WERI-Rb-1 (cell line): Measurements from ENCODE around the gene NAA16.
"Not testable (repeated sequence)": the region's sequence is repeated elsewhere in the genome, so short reads cannot be mapped to it uniquely, and the experiment has no call there.

ENCODE experiments used
- DNase-seq: peaks from one replicate; pipeline ENCODE4 v3.0.0-alpha.2; 2020
- H3K27ac ChIP-seq: fragments of 250-450 bp; sonication (Bioruptor Pico); 2 replicates; pipeline ENCODE4 v1.5.1; 2020; ENCODE audit warnings: mild to moderate bottlenecking, moderate library complexity
- H3K27me3 ChIP-seq: fragments of 250-450 bp; sonication (Bioruptor Pico); 2 replicates; pipeline ENCODE4 v1.5.1; 2021; ENCODE audit warnings: mild to moderate bottlenecking, low read depth, moderate library complexity; ENCODE audit not compliant: insufficient read depth, severe bottlenecking
- H3K36me3 ChIP-seq: fragments of 250-450 bp; sonication (Bioruptor Pico); 2 replicates; pipeline ENCODE4 v1.5.1; 2020; ENCODE audit warnings: mild to moderate bottlenecking, moderate library complexity
- H3K4me3 ChIP-seq: 2 replicates; pipeline ENCODE4 v1.5.1; 2011; ENCODE audit warnings: low read depth, mild to moderate bottlenecking, control low read depth, low read length
- H3K9me3 ChIP-seq: fragments of 250-450 bp; sonication (Bioruptor Pico); 2 replicates; pipeline ENCODE4 v1.5.1; 2021; ENCODE audit warnings: mild to moderate bottlenecking, moderate library complexity; ENCODE audit not compliant: severe bottlenecking
- TF ChIP-seq, protein P1 (sequence below): IDR thresholded peaks from 2 replicates; pipeline ENCODE4 v1.5.1; 2011; ENCODE audit warnings: low read depth, mild to moderate bottlenecking, control low read depth, inconsistent platforms, low read length

NAA16 gene

DNA sequence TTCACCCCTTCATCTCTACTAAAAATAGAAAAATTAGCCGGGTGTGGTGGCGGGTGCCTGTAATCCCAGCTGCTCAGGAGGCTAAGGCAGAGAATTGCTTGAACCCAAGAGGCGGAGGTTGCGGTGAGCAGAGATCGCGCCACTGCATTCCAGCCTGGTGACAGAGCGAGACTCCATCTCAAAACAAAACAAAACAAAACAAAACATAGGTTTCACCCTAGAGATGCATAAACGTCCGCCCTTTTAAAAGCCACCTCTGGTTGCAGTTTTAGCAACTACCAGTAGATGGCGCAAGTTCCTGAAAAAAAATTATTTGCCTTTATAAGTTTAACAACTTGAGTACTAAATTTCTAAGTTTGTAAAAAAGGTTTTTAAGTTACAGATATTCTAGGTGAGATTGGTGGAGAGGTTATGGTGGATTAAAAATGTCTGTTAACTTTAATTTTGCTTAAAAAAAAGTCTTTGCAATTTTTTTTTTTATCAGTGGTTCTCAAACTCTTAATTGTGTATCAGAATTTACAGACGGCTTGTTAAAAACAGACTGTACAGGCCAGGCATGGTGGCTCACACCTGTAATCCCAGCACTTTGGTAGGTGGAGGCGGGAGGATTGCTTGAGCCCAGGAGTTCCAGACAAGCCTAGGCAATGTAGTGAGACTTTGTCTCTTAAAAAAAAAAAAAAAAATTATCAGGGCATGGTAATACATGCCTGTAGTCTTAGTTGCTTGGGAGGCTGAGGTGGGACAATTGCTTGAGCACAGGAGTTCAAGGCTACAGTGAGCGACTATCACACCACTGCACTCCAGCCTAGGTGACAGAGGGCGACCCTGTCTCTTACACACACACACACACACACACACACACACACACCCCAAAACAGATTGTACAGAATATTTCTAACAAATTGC, 42.1 kb downstream of the NAA16 start:
- Histone ChIP-seq H3K27ac (no peak overlapping the region), H3K9me3 (no peaks in the 10 kb centered on the region), H3K4me3 (no peak overlapping the region), H3K27me3 (no peaks in the 10 kb centered on the region), H3K36me3 (no peaks in the 10 kb centered on the region)
- TF ChIP-seq, protein P1, sequence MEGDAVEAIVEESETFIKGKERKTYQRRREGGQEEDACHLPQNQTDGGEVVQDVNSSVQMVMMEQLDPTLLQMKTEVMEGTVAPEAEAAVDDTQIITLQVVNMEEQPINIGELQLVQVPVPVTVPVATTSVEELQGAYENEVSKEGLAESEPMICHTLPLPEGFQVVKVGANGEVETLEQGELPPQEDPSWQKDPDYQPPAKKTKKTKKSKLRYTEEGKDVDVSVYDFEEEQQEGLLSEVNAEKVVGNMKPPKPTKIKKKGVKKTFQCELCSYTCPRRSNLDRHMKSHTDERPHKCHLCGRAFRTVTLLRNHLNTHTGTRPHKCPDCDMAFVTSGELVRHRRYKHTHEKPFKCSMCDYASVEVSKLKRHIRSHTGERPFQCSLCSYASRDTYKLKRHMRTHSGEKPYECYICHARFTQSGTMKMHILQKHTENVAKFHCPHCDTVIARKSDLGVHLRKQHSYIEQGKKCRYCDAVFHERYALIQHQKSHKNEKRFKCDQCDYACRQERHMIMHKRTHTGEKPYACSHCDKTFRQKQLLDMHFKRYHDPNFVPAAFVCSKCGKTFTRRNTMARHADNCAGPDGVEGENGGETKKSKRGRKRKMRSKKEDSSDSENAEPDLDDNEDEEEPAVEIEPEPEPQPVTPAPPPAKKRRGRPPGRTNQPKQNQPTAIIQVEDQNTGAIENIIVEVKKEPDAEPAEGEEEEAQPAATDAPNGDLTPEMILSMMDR, result peak; percentile 25; the same call in 1 of the 2 replicates
- DNase-seq, result no peak

DNA sequence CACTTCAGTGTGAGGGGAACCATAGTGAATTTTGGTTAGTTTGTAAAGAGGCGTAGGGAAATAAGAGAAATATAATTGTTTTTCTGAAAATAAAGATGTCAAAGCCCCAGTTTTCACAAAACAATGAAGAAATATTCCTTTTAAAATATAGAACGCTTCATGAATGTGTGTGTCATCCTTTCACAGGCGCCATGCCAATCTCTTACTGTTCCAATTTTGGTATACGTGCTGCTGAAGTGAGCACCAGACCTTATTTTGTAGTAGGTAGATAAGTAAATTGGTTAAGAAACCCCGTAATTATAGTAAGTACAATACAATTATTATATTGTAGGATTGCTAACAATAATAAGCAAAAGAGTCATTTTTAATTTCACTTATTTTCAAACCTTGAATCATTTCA, 43.3 kb downstream of the NAA16 start:
- no peak for DNase-seq
- H3K27ac ChIP-seq, result no peak overlapping the region
- H3K36me3 ChIP-seq, result no peaks in the 10 kb centered on the region; the same call in 1 of the 2 replicates
- H3K9me3 ChIP-seq, result no peaks in the 10 kb centered on the region
- H3K27me3 ChIP-seq, result no peaks in the 10 kb centered on the region
- H3K4me3 ChIP-seq, result no peak overlapping the region
- TF ChIP-seq, protein P1, result no peak

DNA sequence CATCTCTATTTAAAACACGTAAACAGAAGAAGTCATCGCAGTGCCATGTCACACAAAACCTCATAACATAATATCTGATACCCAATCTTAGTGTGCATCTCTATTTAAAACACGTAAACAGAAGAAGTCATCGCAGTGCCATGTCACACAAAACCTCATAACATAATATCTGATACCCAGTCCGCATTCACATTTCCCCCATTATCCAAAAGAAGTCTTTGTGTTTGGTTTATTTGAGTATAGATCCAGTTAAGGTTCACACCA, 45.2 kb downstream of the NAA16 start:
- not testable (repeated sequence) for H3K27me3 ChIP-seq, DNase-seq, H3K27ac ChIP-seq, H3K9me3 ChIP-seq, H3K36me3 ChIP-seq, H3K4me3 ChIP-seq

DNA sequence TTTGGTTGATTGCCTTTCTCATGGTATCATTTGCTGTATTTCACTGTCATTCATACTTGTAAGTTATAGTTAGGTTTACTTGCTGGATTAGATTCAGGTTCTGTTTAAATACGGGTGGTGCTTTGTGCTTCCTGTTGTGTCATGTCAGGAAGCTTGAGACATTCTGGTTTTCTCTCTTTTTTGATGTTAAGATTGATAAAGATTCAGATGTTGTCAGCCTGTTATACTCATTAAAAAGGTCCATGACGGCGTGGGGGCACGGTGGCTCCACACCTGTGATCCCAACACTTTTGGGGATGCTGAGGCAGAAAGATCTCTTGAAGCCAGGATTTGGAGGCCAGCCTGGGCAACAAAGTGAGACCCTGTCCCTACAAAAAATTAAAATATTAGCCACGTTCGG, 45.7 kb downstream of the NAA16 start:
- Histone ChIP-seq H3K27ac (no peak overlapping the region), H3K36me3 (no peaks in the 10 kb centered on the region; the same call in 1 of the 2 replicates), H3K4me3 (no peak overlapping the region), H3K9me3 (no peaks in the 10 kb centered on the region), H3K27me3 (no peaks in the 10 kb centered on the region)
- no peak for DNase-seq
- TF ChIP-seq, protein P1, result no peak

DNA sequence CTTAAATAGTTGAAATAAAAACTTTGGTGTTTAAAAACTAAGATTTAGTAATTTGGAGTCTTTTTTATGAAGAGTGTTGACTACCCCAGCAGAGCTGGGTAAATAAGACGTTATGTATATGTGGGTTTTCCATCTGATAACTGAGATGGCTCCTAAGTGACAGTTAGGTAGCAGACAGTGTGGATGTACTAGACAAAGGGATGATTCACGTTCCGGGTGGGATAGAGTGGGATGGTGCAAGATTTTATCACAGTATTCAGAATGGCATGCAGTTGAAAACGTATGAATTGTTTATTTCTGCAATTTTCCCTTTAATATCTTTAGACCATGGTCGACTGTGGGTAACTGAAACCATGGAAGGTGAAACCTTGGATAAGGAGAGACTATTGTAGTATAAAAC, 50.4 kb downstream of the NAA16 start:
- TF ChIP-seq, protein P1, result no peak
- H3K36me3 ChIP-seq, result no peaks in the 10 kb centered on the region; the same call in 1 of the 2 replicates
- no peaks in the 10 kb centered on the region for H3K9me3 ChIP-seq
- no peak overlapping the region for H3K4me3 ChIP-seq
- DNase-seq, result no peak
- no peaks in the 10 kb centered on the region for H3K27me3 ChIP-seq
- H3K27ac ChIP-seq, result no peak overlapping the region

DNA sequence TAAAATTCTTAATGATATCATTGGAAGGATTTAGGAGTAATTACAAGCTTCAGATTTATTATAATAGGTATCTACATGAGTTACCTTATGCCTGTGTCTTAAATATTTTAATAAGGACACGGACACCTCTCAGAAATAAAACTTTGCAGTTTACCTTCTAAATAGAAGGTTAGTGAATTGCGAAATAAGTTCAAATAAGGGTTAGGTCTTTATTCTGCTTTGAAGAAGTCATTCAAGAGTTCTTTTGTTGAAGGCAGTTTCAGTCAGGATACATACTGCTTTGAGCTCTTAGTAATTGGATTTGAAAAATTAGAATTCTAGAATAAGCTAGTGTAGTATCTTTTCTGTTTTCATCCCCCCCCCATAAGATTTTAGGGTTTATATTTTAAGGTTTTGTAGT, 53.0 kb downstream of the NAA16 start:
- Histone ChIP-seq H3K27me3 (no peaks in the 10 kb centered on the region), H3K36me3 (peaks cover 9% of the 10 kb centered on the region; the same call in 1 of the 2 replicates)

More for the DNA sequence above, 53.0 kb downstream of the NAA16 start:
- no peaks in the 10 kb centered on the region for H3K9me3 ChIP-seq
- TF ChIP-seq, protein P1, result no peak
- DNase-seq, result no peak
- H3K27ac ChIP-seq, result no peak overlapping the region
- H3K4me3 ChIP-seq, result no peak overlapping the region
